Activated T-helper 2 cell treated with anti-CD3 and anti-CD28 coated beads, Interferon-gamma antibody, Interleukin-2, Interleukin-4, amounts not matched to agents 10 μg/mL and 5 μg/mL and 100 μg/mL, durations not matched to agents 14 hours and 24 hours and 36 hours (primary cell): ENCODE data around the gene MPEG1. TPM values are rescaled to one million over a fixed set of nuclear protein-coding genes. Genes with fewer than 3 reads are reported as not detected.

Experiments used
- DNase-seq: peaks from one replicate; pipeline ENCODE4 v3.0.0; 2021; ENCODE audit warnings: low spot score
- H3K27ac Mint-ChIP-seq: one replicate; pipeline ENCODE4 v1.8.0; 2021; ENCODE audit warnings: mixed read lengths
- H3K27me3 Mint-ChIP-seq: one replicate; pipeline ENCODE4 v1.8.0; 2021; ENCODE audit warnings: low read depth, mixed read lengths
- H3K36me3 Mint-ChIP-seq: one replicate; pipeline ENCODE4 v1.8.0; 2021; ENCODE audit warnings: low read depth, mixed read lengths
- H3K4me1 Mint-ChIP-seq: one replicate; pipeline ENCODE4 v1.8.0; 2021; ENCODE audit warnings: low read depth, mixed read lengths
- H3K4me3 Mint-ChIP-seq: one replicate; pipeline ENCODE4 v1.8.0; 2021; ENCODE audit warnings: low read depth, mild to moderate bottlenecking, moderate library complexity, mixed read lengths
- H3K9me3 Mint-ChIP-seq: one replicate; pipeline ENCODE4 v1.8.0; 2021; ENCODE audit warnings: mixed read lengths
- intact Hi-C: fragments of 100-400 bp; cut with micrococcal nuclease; formaldehyde crosslinking; loops from one replicate; pipeline ENCODE4 v1.15.1; 2023
- total RNA-seq: library from RNA; stranded (reverse); gene quantifications from 2 replicates; pipeline ENCODE4 v1.2.3, GENCODE V29; 2022

The MPEG1 gene
- total RNA-seq, 1 donor from 2014 or later, result 0.05 TPM

- intact Hi-C loops, result no loop called here
- Mint-ChIP-seq H3K27ac (no peak overlapping the region), H3K9me3 (no peaks in the 10 kb centered on the region), H3K4me3 (no peak overlapping the region), H3K36me3 (no peaks in the 10 kb centered on the region), H3K27me3 (peaks cover 45% of the 10 kb centered on the region), H3K4me1 (peaks cover 24% of the 10 kb centered on the region)
- no peak for DNase-seq
Measured at GRCh38 chr11:59212222-59212621, 505 bp downstream of the MPEG1 start.

GRCh38 chr11:59208956-59209355, 3.8 kb downstream of the MPEG1 start:
- peaks cover 24% of the 10 kb centered on the region for H3K4me1 Mint-ChIP-seq
- H3K9me3 Mint-ChIP-seq, result no peaks in the 10 kb centered on the region
- peaks cover 44% of the 10 kb centered on the region for H3K27me3 Mint-ChIP-seq
- H3K27ac Mint-ChIP-seq, result no peak overlapping the region
- no peak for DNase-seq
- H3K4me3 Mint-ChIP-seq, result no peak overlapping the region
- intact Hi-C loops, result loop anchor here (1.0 to 2.0 kb wide), 2 partner anchors 38 to 76 kb away; no protein-coding TSS in a partner anchor
- H3K36me3 Mint-ChIP-seq, result no peaks in the 10 kb centered on the region

GRCh38 chr11:59207988-59208451, 4.7 kb downstream of the MPEG1 start:
- no peaks in the 10 kb centered on the region for H3K9me3 Mint-ChIP-seq
- H3K4me3 Mint-ChIP-seq, result no peak overlapping the region
- H3K4me1 Mint-ChIP-seq, result peaks cover 24% of the 10 kb centered on the region
- intact Hi-C loops, result loop anchor here (1.0 to 2.0 kb wide), 2 partner anchors 37 to 77 kb away; no protein-coding TSS in a partner anchor
- peaks cover 44% of the 10 kb centered on the region for H3K27me3 Mint-ChIP-seq
- H3K36me3 Mint-ChIP-seq, result no peaks in the 10 kb centered on the region
- no peak overlapping the region for H3K27ac Mint-ChIP-seq
- DNase-seq, result peak; percentile 14

GRCh38 chr11:59206635-59207034, 6.1 kb downstream of the MPEG1 start:
- no peak for DNase-seq
- H3K9me3 Mint-ChIP-seq, result no peaks in the 10 kb centered on the region
- H3K27me3 Mint-ChIP-seq, result peaks cover 38% of the 10 kb centered on the region
- intact Hi-C loops, result no loop called here
- no peak overlapping the region for H3K4me3 Mint-ChIP-seq
- H3K27ac Mint-ChIP-seq, result no peak overlapping the region
- H3K36me3 Mint-ChIP-seq, result no peaks in the 10 kb centered on the region
- peaks cover 24% of the 10 kb centered on the region for H3K4me1 Mint-ChIP-seq

GRCh38 chr11:59205648-59206047, 7.1 kb downstream of the MPEG1 start:
- no peaks in the 10 kb centered on the region for H3K9me3 Mint-ChIP-seq
- H3K27ac Mint-ChIP-seq, result no peak overlapping the region
- DNase-seq, result no peak
- H3K4me1 Mint-ChIP-seq, result peaks cover 24% of the 10 kb centered on the region
- H3K4me3 Mint-ChIP-seq, result no peak overlapping the region
- peaks cover 37% of the 10 kb centered on the region for H3K27me3 Mint-ChIP-seq
- no peaks in the 10 kb centered on the region for H3K36me3 Mint-ChIP-seq
- intact Hi-C loops, result no loop called here

GRCh38 chr11:59204746-59205145, 8.0 kb downstream of the MPEG1 start:
- intact Hi-C loops, result no loop called here
- Mint-ChIP-seq H3K27me3 (peaks cover 30% of the 10 kb centered on the region), H3K4me3 (no peak overlapping the region), H3K9me3 (no peaks in the 10 kb centered on the region), H3K4me1 (peaks cover 30% of the 10 kb centered on the region), H3K27ac (no peak overlapping the region), H3K36me3 (no peaks in the 10 kb centered on the region)
- no peak for DNase-seq

GRCh38 chr11:59201353-59201752, 11.4 kb downstream of the MPEG1 start:
- H3K27ac Mint-ChIP-seq, result no peak overlapping the region
- no peak for DNase-seq
- H3K27me3 Mint-ChIP-seq, result peaks cover 18% of the 10 kb centered on the region
- H3K4me3 Mint-ChIP-seq, result no peak overlapping the region
- H3K9me3 Mint-ChIP-seq, result no peaks in the 10 kb centered on the region
- H3K36me3 Mint-ChIP-seq, result no peaks in the 10 kb centered on the region
- intact Hi-C loops, result no loop called here
- H3K4me1 Mint-ChIP-seq, result peaks cover 7% of the 10 kb centered on the region

GRCh38 chr11:59200423-59200746, 12.3 kb downstream of the MPEG1 start:
- DNase-seq, result no peak
- intact Hi-C loops, result no loop called here
- H3K4me1 Mint-ChIP-seq, result peaks cover 7% of the 10 kb centered on the region
- H3K9me3 Mint-ChIP-seq, result no peaks in the 10 kb centered on the region
- no peak overlapping the region for H3K27ac Mint-ChIP-seq
- no peaks in the 10 kb centered on the region for H3K36me3 Mint-ChIP-seq
- peaks cover 12% of the 10 kb centered on the region for H3K27me3 Mint-ChIP-seq
- H3K4me3 Mint-ChIP-seq, result no peak overlapping the region

- Mint-ChIP-seq H3K36me3 (no peaks in the 10 kb centered on the region), H3K4me3 (no peak overlapping the region), H3K27me3 (peaks cover 11% of the 10 kb centered on the region), H3K27ac (no peak overlapping the region), H3K4me1 (peaks cover 7% of the 10 kb centered on the region), H3K9me3 (no peaks in the 10 kb centered on the region)
- DNase-seq, result no peak
- intact Hi-C loops, result no loop called here
Measured at GRCh38 chr11:59199546-59200422, 12.9 kb downstream of the MPEG1 start.

GRCh38 chr11:59198726-59199125, 14.0 kb downstream of the MPEG1 start:
- Mint-ChIP-seq H3K27me3 (peaks cover 10% of the 10 kb centered on the region), H3K9me3 (no peaks in the 10 kb centered on the region), H3K36me3 (no peaks in the 10 kb centered on the region), H3K4me3 (no peak overlapping the region), H3K4me1 (peaks cover 7% of the 10 kb centered on the region), H3K27ac (no peak overlapping the region)
- intact Hi-C loops, result no loop called here
- DNase-seq, result no peak

- Mint-ChIP-seq H3K9me3 (no peaks in the 10 kb centered on the region), H3K36me3 (no peaks in the 10 kb centered on the region), H3K27ac (no peak overlapping the region), H3K4me1 (peaks cover 7% of the 10 kb centered on the region), H3K4me3 (no peak overlapping the region), H3K27me3 (peaks cover 10% of the 10 kb centered on the region)
- intact Hi-C loops, result no loop called here
- DNase-seq, result no peak
Measured at GRCh38 chr11:59197991-59198390, 14.7 kb downstream of the MPEG1 start.

- Mint-ChIP-seq H3K36me3 (no peaks in the 10 kb centered on the region), H3K4me1 (peaks cover 7% of the 10 kb centered on the region), H3K9me3 (no peaks in the 10 kb centered on the region), H3K4me3 (no peak overlapping the region), H3K27ac (no peak overlapping the region), H3K27me3 (peaks cover 9% of the 10 kb centered on the region)
- intact Hi-C loops, result no loop called here
- DNase-seq, result no peak
Measured at GRCh38 chr11:59196777-59197176, 15.9 kb downstream of the MPEG1 start.

GRCh38 chr11:59195586-59195985, 17.1 kb downstream of the MPEG1 start:
- peaks cover 7% of the 10 kb centered on the region for H3K4me1 Mint-ChIP-seq
- H3K27ac Mint-ChIP-seq, result no peak overlapping the region
- no peaks in the 10 kb centered on the region for H3K36me3 Mint-ChIP-seq
- H3K4me3 Mint-ChIP-seq, result no peak overlapping the region
- H3K27me3 Mint-ChIP-seq, result peaks cover 12% of the 10 kb centered on the region
- no peak for DNase-seq
- intact Hi-C loops, result no loop called here
- H3K9me3 Mint-ChIP-seq, result no peaks in the 10 kb centered on the region
